GM23248 (cell line): ENCODE measurements around the gene EPHB4. TPM values are rescaled to one million over a fixed set of nuclear protein-coding genes. Genes with fewer than 3 reads are reported as not detected.
A peak's percentile ranks its signal among the peaks of the same experiment; 100 is the strongest.

Experiments
- DNase-seq: peaks from one replicate; pipeline ENCODE4 v3.0.0-alpha.2; 2015
- H2AFZ ChIP-seq: fragments of 200-600 bp; sonication (generic); 2 replicates; pipeline ENCODE4 v1.6.1; 2016; ENCODE audit warnings: antibody characterized with exemption
- H3F3A ChIP-seq: fragments of 200-600 bp; sonication (generic); 2 replicates; pipeline ENCODE4 v1.6.1; 2016; ENCODE audit warnings: mild to moderate bottlenecking, antibody characterized with exemption, mixed run types; ENCODE audit not compliant: insufficient read depth
- H3K27ac ChIP-seq: fragments of 200-600 bp; sonication (generic); 2 replicates; pipeline ENCODE4 v1.5.1; 2016; ENCODE audit warnings: mild to moderate bottlenecking
- H3K27me3 ChIP-seq: fragments of 200-600 bp; sonication (generic); replicated peaks from 2 replicates; pipeline ENCODE4 v1.6.1; 2016; ENCODE audit warnings: mild to moderate bottlenecking; ENCODE audit not compliant: insufficient read depth
- H3K36me3 ChIP-seq: fragments of 200-600 bp; sonication (generic); 2 replicates; pipeline ENCODE4 v1.6.1; 2016; ENCODE audit warnings: low read depth, mild to moderate bottlenecking
- H3K4me1 ChIP-seq: fragments of 200-600 bp; sonication (generic); 2 replicates; pipeline ENCODE4 v1.6.1; 2016; ENCODE audit warnings: mild to moderate bottlenecking; ENCODE audit not compliant: insufficient read depth
- H3K4me2 ChIP-seq: fragments of 200-600 bp; sonication (generic); one replicate; pipeline ENCODE4 v1.6.1; 2016; ENCODE audit warnings: mild to moderate bottlenecking; ENCODE audit not compliant: unreplicated experiment
- H3K4me3 ChIP-seq: fragments of 200-600 bp; sonication (generic); 2 replicates; pipeline ENCODE4 v1.5.1; 2016; ENCODE audit warnings: mild to moderate bottlenecking
- H3K79me2 ChIP-seq: fragments of 200-600 bp; sonication (generic); 2 replicates; pipeline ENCODE4 v1.6.1; 2016; ENCODE audit warnings: mild to moderate bottlenecking; ENCODE audit not compliant: insufficient read depth
- H3K9ac ChIP-seq: fragments of 200-600 bp; sonication (generic); 2 replicates; pipeline ENCODE4 v1.6.1; 2016; ENCODE audit warnings: mild to moderate bottlenecking
- H3K9me2 ChIP-seq: fragments of 200-600 bp; sonication (generic); 2 replicates; pipeline ENCODE4 v1.6.1; 2016; ENCODE audit warnings: mixed run types, mild to moderate bottlenecking, moderate library complexity; ENCODE audit not compliant: insufficient read depth
- H3K9me3 ChIP-seq: fragments of 200-600 bp; sonication (generic); one replicate; pipeline ENCODE4 v1.6.1; 2017; ENCODE audit warnings: low read depth
- H4K20me1 ChIP-seq: fragments of 200-600 bp; sonication (generic); 2 replicates; pipeline ENCODE4 v1.6.0; 2016; ENCODE audit not compliant: insufficient read depth
- EZH2 ChIP-seq: fragments of 200-600 bp; sonication (generic); IDR thresholded peaks from 2 replicates; pipeline ENCODE4 v1.6.1; 2018; ENCODE audit warnings: antibody characterized with exemption, mild to moderate bottlenecking; ENCODE audit not compliant: insufficient read depth, poor library complexity, severe bottlenecking
- EZH2phosphoT487 ChIP-seq: fragments of 200-600 bp; sonication (generic); IDR thresholded peaks from 2 replicates; pipeline ENCODE4 v1.6.1; 2018; ENCODE audit warnings: antibody characterized with exemption, moderate library complexity, mild to moderate bottlenecking, low read depth; ENCODE audit not compliant: insufficient read depth
- WGBS, 2 experiments: methylation state at CpG; one replicate each; pipeline ENCODE4 v1.1.6; 2015 to 2017; ENCODE audit warnings: low lambda C conversion rate in 2 of 2, low coverage in 1 of 2; ENCODE audit errors: missing lambda C conversion rate in 2 of 2; 5-methylcytosine and 5-hydroxymethylcytosine counted together
- in situ Hi-C: fragments of 300-500 bp; cut with MboI; formaldehyde crosslinking; loops from 2 replicates; pipeline ENCODE4 v1.15.0; 2020
- polyA plus RNA-seq: library from polyadenylated mRNA; unstranded; fragments of >200 nt; fragmentation: Nextera tagmentation; extraction: Ambion mirVana; gene quantifications from 2 replicates; pipeline ENCODE4 v1.2.1, GENCODE V29; 2016
- total RNA-seq: library from RNA; depleted of rRNA; stranded (reverse); fragments of >200 nt; shearing (Covaris generic); gene quantifications from 2 replicates; pipeline ENCODE4 v1.2.3, GENCODE V29; 2014

Gene EPHB4
- total and polyA plus RNA-seq, 2 experiments from 2014 or later = 6.7 to 32.9 TPM

DNA sequence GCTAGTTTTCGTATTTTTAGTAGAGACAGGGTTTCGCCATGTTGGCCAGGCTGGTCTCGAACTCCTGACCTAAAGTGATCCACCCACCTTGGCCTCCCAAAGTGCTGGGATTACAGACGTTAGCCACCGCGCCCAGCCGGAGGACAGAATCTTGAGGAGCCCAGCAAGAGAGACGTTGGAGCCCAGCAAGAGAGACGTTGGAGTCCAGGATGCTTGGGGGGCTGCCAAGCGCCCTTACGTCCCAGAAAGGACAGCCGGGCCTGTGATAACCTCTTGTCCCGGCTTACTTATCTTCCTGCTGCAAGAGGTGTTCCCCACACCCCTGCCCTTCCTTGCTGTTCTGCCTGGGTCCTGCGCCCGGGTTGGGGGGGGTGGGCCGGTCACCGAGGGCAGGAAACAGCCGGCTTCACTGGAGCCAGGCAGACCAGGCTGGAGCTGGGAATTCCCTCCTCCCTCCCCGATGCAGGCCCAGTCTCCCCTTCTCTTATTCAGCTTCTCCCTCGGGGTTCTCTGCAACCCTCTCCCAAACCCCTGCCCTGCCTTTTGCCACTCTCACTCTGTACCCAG is 1.9 kb upstream of the EPHB4 start:
- no peak for TF ChIP-seq EZH2
- Histone ChIP-seq H3K79me2 (peaks cover 23% of the 10 kb centered on the region), H3K36me3 (no peaks in the 10 kb centered on the region), H3K4me3 (no peak overlapping the region), H3K9me3 (no peaks in the 10 kb centered on the region), H3K27ac (no peak overlapping the region), H3K9ac (no peak overlapping the region), H3K4me1 (0 out of 2 replicates have a peak, but pooled peaks cover 14% of the 10 kb centered on the region), H3F3A (no peaks in the 10 kb centered on the region), H3K4me2 (no peak overlapping the region), H3K27me3 (no peaks in the 10 kb centered on the region), H4K20me1 (no peaks in the 10 kb centered on the region), H3K9me2 (no peaks in the 10 kb centered on the region), H2AFZ (no peak overlapping the region)
- in situ Hi-C loops = no loop called here
- no peak for DNase-seq
- 80 to 85% methylated on average over 17 to 20 of the region's 20 CpGs for WGBS, 2 experiments

DNA sequence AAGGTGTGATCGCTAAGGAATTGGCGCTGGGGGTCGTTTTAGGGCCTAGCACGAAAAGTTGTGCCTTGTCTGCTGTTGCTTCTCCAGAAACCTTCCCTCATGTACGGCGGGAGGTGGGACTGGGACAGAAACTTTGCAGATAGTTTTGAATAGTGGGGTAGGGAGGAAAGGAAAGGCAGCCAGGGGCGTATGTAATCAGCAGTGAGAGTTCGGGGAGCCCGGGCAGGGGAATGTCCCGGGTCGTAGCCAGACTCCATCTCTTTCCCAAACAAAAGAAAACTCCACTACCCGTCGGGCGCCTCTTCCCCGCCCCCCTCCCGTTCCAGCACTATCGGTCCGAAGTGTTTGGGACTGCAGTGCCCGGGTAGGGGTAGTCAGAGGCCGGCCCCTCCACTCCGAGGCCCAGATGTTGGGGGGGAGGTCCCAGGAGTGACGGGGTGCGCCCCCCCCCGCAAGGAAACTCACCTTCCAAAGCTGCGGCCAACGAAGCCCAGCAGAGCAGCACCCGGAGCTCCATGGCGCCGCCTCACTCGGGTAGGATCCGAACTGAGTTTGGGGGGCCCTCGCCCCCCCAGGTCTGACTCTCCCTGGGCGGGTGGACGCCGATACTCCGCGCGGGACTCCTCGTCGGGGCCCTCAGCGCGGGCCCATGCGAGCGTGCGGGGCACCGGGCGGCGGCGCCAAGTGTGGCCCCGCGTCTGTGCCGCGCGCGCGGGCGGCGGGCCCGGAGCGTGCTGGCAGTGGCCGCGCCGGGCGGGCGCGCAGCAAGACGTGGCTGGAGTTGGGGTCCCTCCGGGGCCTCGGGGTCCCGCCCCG is 601 bp downstream of the EPHB4 start:
- Histone ChIP-seq H3K36me3 (no peaks in the 10 kb centered on the region), H4K20me1 (no peaks in the 10 kb centered on the region), H3K9me3 (no peaks in the 10 kb centered on the region), H2AFZ (peak overlapping the region; percentile 98), H3K27me3 (no peaks in the 10 kb centered on the region), H3K4me2 (peak overlapping the region; percentile 83), H3K4me3 (peak overlapping the region; percentile 90), H3K79me2 (peaks cover 23% of the 10 kb centered on the region), H3K4me1 (0 out of 2 replicates have a peak, but pooled peaks cover 14% of the 10 kb centered on the region), H3K27ac (no peak overlapping the region), H3K9ac (peak overlapping the region; percentile 75), H3F3A (no peaks in the 10 kb centered on the region), H3K9me2 (no peaks in the 10 kb centered on the region)
- 3 to 7% methylated on average over 38 to 60 of the region's 71 CpGs for WGBS, 2 experiments
- in situ Hi-C loops = no loop called here
- TF ChIP-seq EZH2phosphoT487 = no peak
- TF ChIP-seq EZH2 = no peak
- peak; percentile 18 for DNase-seq

DNA sequence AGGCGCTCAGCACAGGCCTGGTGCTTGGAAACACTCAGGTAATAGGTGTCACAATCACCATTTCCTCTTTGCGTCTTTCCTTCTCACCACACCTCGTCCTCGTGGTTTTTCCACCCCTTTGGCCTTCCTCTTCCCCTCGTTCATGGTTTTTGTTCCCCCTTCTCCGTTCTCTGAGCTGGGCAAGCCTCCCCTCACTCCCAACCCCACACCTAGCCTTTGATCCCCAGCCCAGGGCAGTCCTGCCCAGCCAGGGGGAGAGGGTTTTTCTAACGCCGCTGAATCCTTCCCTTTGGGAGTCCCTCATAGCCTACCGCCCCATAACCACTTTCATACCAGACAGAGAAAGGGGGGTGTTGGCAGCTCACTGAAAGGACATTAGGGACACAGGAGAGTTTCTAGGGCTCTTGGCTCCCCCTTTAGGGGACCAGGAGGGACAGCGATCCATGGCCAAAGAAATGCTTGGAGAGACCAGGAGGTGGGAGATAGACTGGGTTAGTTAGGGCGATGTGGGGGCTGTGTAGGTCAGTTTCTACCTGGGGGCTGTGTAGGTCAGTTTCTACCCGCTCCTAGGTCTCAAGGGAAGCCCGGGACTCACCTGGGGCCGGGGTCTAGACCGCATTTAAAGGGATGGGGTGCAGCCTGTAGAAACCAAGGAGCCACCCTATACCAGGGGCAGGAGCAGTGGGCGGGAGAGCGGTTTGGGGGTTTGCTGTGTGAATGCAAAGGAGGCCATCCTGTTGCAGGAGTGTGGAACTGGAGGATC is 1.4 kb downstream of the EPHB4 start:
- in situ Hi-C loops = no loop called here
- H2AFZ ChIP-seq = peak overlapping the region; percentile 98
- TF ChIP-seq EZH2 (no peak), EZH2phosphoT487 (no peak)

DNA sequence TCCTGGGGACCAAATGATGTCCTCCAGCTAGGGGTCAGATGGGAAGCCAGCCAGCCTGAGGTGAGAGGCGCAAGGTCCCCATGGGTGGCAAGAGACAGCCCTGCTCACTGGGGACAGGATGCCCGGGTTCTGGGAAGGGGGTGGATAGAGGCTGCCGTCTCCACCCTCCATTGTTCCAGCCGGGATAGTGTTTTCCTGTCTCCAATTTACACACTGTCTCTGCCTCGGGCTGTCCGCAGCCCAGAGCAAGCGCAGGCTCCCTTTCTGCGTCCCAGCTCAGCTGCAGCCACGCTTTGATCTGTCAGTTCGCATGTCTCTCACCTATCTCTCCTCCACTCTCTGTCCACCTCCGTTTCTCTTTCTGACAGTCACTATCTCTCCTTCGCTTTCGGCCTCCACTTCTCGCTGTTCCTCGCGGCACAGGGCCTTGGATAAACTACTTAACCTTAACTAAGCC is 2.1 kb downstream of the EPHB4 start:
- Histone ChIP-seq H3F3A (no peaks in the 10 kb centered on the region), H3K79me2 (peaks cover 23% of the 10 kb centered on the region), H3K9me3 (no peaks in the 10 kb centered on the region), H3K9me2 (no peaks in the 10 kb centered on the region), H3K27me3 (no peaks in the 10 kb centered on the region), H2AFZ (peak overlapping the region; percentile 98), H3K4me3 (peak overlapping the region; percentile 90), H3K36me3 (no peaks in the 10 kb centered on the region), H3K4me1 (0 out of 2 replicates have a peak, but pooled peaks cover 14% of the 10 kb centered on the region), H3K4me2 (peak overlapping the region; percentile 83), H3K9ac (peak overlapping the region; percentile 75; the same call in 1 of the 2 replicates), H3K27ac (no peak overlapping the region), H4K20me1 (no peaks in the 10 kb centered on the region)
- 18 to 26% methylated on average over 16 of the region's 16 CpGs for WGBS, 2 experiments
- peak; percentile 60 for DNase-seq
- in situ Hi-C loops = no loop called here
- no peak for TF ChIP-seq EZH2
- no peak for TF ChIP-seq EZH2phosphoT487

More for the DNA sequence above, 1.4 kb downstream of the EPHB4 start:
- Histone ChIP-seq H3K4me1 (0 out of 2 replicates have a peak, but pooled peaks cover 14% of the 10 kb centered on the region), H3F3A (no peaks in the 10 kb centered on the region), H3K27me3 (no peaks in the 10 kb centered on the region), H3K27ac (no peak overlapping the region), H3K4me3 (peak overlapping the region; percentile 90), H4K20me1 (no peaks in the 10 kb centered on the region), H3K9me2 (no peaks in the 10 kb centered on the region), H3K9ac (peak overlapping the region; percentile 75), H3K4me2 (peak overlapping the region; percentile 83), H3K79me2 (peaks cover 23% of the 10 kb centered on the region), H3K36me3 (no peaks in the 10 kb centered on the region), H3K9me3 (no peaks in the 10 kb centered on the region)
- DNase-seq = peak; percentile 64
- 32 to 35% methylated on average over 16 to 17 of the region's 17 CpGs for WGBS, 2 experiments
